SU-DHL-6 (cell line): ENCODE data around the gene LAYN.

Experiments
- CTCF ChIP-seq: fragments of 200-600 bp; sonication (generic); IDR thresholded peaks from one replicate; pipeline ENCODE4 v1.5.1; 2017; ENCODE audit warnings: antibody characterized with exemption, mild to moderate bottlenecking, low read length, moderate library complexity; ENCODE audit not compliant: insufficient read depth, poor library complexity, severe bottlenecking
- EZH2phosphoT487 ChIP-seq: fragments of 200-600 bp; sonication (generic), shearing (Covaris generic); conservative IDR thresholded peaks from 2 replicates; pipeline ENCODE4 v1.6.1; 2018; ENCODE audit warnings: mild to moderate bottlenecking, antibody characterized with exemption, low read length, moderate library complexity, mixed read lengths

GRCh38 chr11:111601979-111602864 is 61.7 kb downstream of the LAYN start, which contains the start of gene SIK2:
- peak; percentile 53 for TF ChIP-seq CTCF
- no peak for TF ChIP-seq EZH2phosphoT487
